NCI-H446 treated with DMSO at 0.1 percent for 48 hours (cell line): Measurements from ENCODE around the gene SGK1.

Source experiments
- DNase-seq: peaks from one replicate; lab custom pipeline; 2025; lab: John Stamatoyannopoulos, UW

SGK1 gene

DNA sequence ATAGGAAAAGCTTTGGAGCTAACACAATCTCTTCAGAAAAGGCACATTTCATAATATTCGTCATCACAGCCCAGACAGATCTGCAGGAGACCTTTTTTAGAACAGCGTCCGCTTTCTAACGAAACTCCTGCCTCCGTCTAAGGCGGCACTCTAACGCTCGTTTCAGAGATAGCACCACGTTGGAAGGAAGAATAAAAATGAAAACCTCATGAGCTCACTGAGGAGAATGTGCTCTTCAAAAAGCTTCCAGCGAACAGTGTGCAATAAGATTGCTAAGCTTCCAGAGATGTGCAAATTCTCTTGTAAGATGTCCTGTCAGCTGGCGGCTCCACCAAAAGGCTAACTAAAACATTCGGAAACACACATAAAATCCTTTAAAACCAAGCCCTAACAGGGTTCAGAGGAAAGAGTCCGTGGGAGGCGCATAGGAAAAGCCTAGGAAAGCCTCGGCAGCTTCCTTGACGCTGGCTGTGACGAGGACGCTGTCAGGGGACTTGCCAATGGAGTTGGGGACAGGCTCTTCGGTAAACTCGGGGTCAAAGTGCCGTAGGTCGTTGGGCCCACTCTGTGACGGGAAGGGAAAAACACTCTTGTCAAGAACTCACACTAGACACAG, 147.9 kb downstream of the SGK1 start:
- DNase-seq, result no peak

DNA sequence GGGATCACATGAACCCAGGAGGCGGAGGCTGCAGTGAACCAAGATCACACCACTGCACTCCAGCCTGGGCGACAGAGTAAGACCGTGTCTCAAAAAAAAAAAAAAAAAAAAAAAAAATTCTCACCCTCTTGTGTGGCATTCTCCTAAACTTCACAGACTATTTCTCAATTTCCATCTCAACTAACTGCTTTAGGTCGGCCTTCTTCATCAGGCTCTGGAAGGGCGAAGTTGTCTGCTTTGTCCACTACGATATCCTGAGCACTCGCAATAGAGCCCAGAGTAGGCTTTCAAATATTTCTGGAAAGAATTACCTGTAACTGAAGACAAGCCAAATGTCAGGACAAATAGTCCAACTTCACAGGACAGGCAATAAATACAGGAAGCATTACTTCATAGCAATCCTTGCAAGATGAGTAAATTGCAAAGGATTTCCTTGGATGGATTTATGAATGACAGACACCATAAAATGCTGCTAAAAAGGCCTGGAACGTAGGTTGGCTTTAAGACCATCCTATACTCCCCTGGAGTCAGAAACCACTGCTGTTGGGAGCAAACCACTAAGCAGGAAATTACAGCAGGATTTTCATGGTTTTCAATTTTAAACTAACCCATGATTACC, 149.2 kb downstream of the SGK1 start:
- DNase-seq, result no peak

DNA sequence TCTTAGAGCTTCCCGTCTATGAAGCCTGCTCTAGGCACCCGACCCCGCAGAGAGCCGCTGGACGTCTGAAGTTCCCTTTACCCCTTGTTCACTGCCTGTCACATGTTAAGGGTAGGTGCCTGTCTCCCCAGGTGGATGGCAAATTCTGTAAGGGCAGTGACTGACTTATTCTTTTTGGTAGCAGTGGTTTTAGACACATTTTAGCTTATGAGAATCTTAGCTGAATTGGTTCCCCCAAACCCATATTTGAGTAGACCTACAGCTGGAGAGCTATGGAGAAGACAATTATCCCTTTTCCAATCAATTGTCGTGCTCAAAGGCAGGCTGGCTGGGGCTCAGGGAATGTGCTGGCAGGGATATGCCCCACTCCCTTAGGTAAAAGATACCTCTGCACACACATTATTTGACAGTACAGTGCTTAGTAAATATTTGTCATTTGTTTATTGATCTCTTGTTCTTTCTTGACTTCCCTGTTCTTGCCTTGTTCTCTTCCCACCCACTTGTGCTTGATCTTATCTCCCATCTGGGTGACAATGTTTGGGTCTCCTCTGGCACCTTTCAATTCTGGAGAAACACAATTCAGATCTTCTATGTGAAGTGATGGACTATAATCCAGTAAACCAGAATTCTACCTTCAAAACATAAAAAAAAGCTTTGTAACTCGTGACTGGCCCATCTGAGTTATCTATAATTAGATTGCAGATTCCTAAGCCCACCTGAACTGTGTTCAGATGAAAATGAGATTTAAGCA, 151.2 kb downstream of the SGK1 start:
- DNase-seq, result no peak

GRCh38 chr6:134165561-134166201, 152.2 kb downstream of the SGK1 start:
- no peak for DNase-seq

DNA sequence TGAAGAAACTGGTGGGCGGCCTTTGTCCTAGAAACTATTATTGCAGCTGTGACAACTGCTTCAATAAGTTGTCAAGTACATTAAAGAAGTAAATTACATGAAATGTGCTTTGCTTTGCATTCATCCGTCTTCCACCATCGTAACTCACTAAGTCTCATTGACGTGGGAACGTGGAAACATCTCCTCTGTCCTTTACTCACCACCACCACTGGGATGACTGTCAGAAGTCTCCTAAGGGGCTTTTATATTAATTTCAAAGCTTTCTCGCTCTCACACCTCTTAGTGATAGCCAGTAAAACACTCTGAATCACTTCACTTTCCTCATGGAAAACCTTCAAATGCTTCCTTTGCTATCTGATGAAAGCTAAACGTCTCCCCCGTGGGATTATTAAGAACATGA, 153.6 kb downstream of the SGK1 start:
- no peak for DNase-seq

- no peak for DNase-seq
Measured at GRCh38 chr6:134162932-134163331, 155.0 kb downstream of the SGK1 start.

- DNase-seq, result no peak
Measured at GRCh38 chr6:134161041-134161440, 156.9 kb downstream of the SGK1 start.

DNA sequence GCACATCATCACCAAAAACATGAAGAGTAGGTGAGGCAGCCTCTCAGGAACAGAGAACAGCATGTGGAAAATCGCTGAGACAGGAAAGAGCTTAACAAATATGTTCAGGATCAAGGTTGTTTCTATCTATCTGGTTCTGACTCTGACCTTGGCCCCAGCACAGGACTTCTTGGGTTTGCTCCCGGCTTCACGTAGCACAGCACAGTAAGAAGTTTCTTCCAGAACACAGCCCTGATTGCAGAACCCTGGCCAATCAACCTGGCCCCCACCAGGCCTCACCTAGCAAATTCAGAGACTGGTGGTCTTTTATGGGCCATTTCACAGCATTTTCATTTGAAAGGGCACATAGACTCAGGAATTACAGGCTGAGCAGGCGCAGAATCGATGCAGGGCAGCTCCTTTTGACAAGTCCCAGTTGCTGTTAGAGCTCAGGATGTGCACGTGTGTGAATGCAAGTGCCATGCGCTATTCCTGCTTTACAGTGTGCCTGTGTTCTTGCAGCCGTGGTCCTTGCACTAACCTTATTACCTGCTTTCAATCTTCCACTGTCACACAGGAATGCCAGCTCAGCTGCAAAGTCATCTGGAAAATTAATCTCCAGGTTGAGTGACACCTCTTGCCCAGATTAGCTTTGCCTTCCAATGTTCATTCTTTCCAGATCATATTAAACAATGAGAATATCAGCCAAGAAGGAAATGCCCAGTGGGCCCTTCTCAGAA, 165.0 kb downstream of the SGK1 start:
- DNase-seq, result no peak

GRCh38 chr6:134148566-134148965, 169.3 kb downstream of the SGK1 start:
- no peak for DNase-seq

- DNase-seq, result no peak
Measured at GRCh38 chr6:134147034-134147533, 170.8 kb downstream of the SGK1 start.

GRCh38 chr6:134146268-134147033, 171.5 kb downstream of the SGK1 start:
- DNase-seq, result no peak

DNA sequence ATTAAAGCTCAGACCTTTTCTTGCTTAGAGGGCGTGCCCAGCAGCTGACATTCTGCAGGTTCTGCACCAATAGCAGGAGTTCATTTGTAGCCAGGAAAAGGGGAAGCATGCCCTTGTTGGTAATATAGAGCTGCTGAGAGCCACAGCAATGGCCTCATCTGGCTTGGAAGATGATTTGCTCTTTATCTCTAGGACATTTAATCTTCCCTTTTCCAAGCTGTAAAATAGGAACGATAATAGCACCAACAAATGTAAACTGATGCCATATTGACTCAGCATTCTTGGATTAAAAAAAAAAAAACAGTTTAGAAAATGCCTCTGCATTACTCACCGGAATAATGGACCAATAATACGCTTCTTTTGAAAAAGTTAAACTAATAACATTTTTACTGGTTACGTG, 172.1 kb downstream of the SGK1 start:
- no peak for DNase-seq

DNA sequence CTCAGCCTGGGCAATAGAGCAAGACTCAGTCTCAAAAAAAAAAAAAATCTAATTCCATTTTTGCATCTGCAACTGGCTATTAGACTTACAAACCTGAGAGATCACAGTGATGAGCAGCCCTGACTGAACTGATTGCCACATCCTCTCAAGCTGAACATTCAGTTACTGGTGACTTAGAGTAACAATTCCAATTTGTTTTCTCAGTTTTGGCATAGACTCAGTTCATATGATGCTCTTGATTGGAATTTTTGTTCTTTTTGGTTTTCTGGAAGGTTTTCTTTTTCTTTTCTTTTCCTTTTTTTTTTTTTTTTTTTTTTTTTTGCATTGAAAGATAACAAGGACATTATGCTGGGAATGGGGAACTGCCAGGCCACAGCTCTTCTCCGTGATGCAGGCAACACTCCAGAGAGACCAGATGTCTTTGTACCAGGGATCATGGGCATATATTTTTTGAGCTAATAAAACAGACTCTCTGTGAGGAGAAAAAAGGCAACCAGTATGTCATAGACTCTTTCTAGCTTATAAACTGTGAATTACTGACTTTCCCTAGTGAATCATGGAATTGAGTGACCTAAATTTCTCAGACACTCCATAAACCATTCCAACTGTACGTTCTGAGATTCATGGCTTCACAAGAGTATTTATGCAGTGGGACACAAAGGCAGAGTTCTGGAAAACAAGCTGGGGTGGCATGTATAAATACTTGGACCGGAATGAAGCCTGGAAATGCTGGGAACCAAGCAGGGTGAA, 179.5 kb downstream of the SGK1 start:
- DNase-seq, result no peak

DNA sequence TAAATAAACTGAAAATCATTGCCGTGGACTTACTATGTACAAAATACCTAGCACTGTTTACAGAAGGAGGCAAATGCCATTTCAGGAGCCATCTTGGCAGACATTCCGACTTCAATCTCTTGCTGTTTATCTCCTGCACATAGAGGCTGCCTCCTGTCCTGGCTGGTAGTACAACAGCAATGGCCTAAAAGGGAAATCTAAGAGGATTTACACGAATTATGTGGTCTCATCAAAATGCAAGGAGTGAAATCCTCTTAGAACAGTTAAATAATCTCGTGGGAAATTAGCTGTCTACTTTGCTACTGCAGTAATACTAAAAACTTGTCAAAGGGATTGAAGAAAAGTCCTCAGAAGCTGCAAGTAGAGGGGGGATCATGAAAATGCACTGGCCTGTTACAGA, 183.3 kb downstream of the SGK1 start:
- no peak for DNase-seq

GRCh38 chr6:134132494-134133141, 185.3 kb downstream of the SGK1 start:
- DNase-seq, result no peak

GRCh38 chr6:134131530-134132139, 186.3 kb downstream of the SGK1 start:
- no peak for DNase-seq

DNA sequence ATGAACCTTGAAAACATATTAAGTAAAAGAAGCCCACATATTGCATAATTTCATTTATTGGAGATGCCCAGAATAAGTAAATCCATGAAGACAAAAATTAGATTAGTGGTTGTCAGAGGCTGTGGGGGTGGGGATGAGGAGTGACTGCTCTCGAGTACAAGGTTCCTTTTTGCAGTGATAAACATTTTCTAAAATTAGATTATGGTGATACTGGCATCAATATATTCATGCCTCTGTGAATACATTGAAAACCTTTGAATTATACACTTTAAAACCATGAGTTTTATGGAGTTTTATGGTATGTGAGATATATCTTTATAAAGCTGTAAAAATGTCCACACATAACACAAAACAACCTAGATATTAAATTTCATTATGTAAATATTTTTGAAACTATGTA, 189.8 kb downstream of the SGK1 start:
- no peak for DNase-seq

DNA sequence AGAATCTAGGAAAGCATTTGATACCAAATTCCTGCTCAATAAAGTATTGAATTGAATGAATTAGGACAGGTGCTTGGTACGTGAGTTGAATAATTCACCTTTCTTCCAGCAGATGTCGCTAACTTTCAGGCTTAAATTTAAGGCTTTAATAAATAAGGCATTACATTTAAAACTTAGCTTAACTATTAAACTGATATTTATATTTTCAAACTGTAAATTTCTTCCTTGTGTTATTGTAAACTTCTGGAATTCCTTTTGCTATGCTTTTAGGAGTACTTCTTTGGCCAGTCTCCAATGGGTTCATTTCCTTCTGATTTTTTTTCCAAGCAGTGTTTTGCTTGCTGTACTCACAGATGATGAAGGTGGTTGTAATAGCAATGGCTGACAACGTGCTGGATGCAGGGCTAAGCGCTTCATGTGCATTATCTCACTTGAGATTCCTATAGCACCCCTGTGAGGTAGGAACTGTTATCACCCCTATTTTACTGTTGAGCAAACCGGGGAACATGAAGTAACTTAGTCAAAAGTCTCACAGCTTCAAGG, 194.2 kb downstream of the SGK1 start:
- no peak for DNase-seq

GRCh38 chr6:134122775-134123174, 195.1 kb downstream of the SGK1 start:
- no peak for DNase-seq
